Activated CD4-positive, CD25-positive, alpha-beta regulatory T cell treated with anti-CD3 and anti-CD28 coated beads, Interleukin-2, amount 50 U/mL, for 72 hours (primary cell): ENCODE results near the gene GCDH.

Experiments used
- DNase-seq: peaks from one replicate; pipeline ENCODE4 v3.0.0; 2021

GCDH gene

GRCh38 chr19:12943437-12944044 is 52.6 kb downstream of the GCDH start:
- no peak for DNase-seq

GRCh38 chr19:12944104-12944674 is 53.2 kb downstream of the GCDH start:
- DNase-seq, result no peak

- peak; percentile 99 for DNase-seq
Observed at GRCh38 chr19:12945479-12946091, 54.6 kb downstream of the GCDH start, which contains the start of gene RAD23A. Gene RAD23A (plus strand): TSS chr19:12945862. CDS start chr19:12945949, 87 bp downstream.

- peak; percentile 68 for DNase-seq
Observed at GRCh38 chr19:12946092-12946721, 55.2 kb downstream of the GCDH start.

GRCh38 chr19:12946731-12947496 is 56.0 kb downstream of the GCDH start:
- DNase-seq, result no peak

GRCh38 chr19:12947702-12948611 is 57.0 kb downstream of the GCDH start:
- DNase-seq, result no peak

GRCh38 chr19:12948612-12949362 is 57.8 kb downstream of the GCDH start:
- DNase-seq, result no peak
